ENCODE results near the gene BCDIN3D. TPM values are rescaled to one million over a fixed set of nuclear protein-coding genes. Genes with fewer than 3 reads are reported as not detected.

Gene BCDIN3D
- total RNA-seq, 2 donors from 2014 or later: 3.3 to 3.7 TPM

DNA sequence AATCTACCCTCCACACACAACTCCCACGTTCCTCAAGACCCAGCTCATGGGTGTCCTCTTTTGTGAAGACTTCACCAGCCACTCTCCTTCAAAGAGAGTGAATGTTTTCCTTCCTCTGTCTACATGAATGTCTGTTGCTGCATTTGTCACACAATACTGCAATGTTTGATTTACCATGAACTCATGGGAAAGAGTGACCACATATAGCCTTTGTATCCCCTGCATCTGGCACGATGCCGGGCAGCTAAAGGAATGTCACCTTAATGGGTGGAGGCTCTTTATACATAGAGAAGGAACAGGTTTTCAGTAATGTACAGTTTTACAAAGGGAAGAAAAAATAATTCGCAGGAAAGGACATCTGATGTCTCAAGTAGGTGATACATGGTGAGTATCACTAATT is 12.1 kb upstream of the BCDIN3D start:
- TF ChIP-seq, protein P1, sequence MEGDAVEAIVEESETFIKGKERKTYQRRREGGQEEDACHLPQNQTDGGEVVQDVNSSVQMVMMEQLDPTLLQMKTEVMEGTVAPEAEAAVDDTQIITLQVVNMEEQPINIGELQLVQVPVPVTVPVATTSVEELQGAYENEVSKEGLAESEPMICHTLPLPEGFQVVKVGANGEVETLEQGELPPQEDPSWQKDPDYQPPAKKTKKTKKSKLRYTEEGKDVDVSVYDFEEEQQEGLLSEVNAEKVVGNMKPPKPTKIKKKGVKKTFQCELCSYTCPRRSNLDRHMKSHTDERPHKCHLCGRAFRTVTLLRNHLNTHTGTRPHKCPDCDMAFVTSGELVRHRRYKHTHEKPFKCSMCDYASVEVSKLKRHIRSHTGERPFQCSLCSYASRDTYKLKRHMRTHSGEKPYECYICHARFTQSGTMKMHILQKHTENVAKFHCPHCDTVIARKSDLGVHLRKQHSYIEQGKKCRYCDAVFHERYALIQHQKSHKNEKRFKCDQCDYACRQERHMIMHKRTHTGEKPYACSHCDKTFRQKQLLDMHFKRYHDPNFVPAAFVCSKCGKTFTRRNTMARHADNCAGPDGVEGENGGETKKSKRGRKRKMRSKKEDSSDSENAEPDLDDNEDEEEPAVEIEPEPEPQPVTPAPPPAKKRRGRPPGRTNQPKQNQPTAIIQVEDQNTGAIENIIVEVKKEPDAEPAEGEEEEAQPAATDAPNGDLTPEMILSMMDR (IDR thresholded peaks at IDR 0.05): no peak
- Histone ChIP-seq H3K9ac (ENCODE audit: low read depth in 2 of 2, low read length in 2 of 2) (no peak overlapping the region), H3K4me1 (no peaks in the 10 kb centered on the region), H3K36me3 (no peaks in the 10 kb centered on the region), H3K27me3 (no peaks in the 10 kb centered on the region), H3K9me3 (no peaks in the 10 kb centered on the region), H3K4me3 (no peak overlapping the region), H3K27ac (no peak overlapping the region)
- intact Hi-C loops (cut with DNase I): no loop called here
- DNase-seq: no peak

DNA sequence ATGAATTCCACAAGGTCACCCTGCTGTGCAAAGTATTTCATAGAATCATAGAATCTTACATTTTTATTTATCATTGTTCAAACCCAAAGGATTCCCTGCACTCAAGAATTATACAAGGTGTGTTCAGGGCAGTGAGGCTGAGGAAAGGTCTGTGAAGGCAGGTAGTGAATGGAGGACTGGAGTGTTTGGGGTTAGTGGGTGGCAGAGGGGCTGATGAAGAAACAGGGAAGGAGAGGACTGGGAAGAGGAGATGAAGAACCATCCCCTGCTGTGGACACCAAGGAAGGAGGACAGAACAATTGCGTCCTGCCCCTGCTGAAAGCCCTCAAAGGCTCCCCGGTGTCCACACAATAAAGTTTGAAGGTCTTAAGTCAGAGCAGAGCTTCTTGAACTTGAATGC is 10.8 kb upstream of the BCDIN3D start:
- intact Hi-C loops (cut with DNase I): no loop called here
- H3K4me3 ChIP-seq: no peak overlapping the region
- TF ChIP-seq, protein P1 (IDR thresholded peaks at IDR 0.05): no peak
- no peak for DNase-seq
- H3K9ac ChIP-seq (ENCODE audit: low read depth in 2 of 2, low read length in 2 of 2): no peak overlapping the region
- no peaks in the 10 kb centered on the region for H3K4me1 ChIP-seq
- no peaks in the 10 kb centered on the region for H3K36me3 ChIP-seq
- no peak overlapping the region for H3K27ac ChIP-seq
- no peaks in the 10 kb centered on the region for H3K27me3 ChIP-seq
- no peaks in the 10 kb centered on the region for H3K9me3 ChIP-seq

DNA sequence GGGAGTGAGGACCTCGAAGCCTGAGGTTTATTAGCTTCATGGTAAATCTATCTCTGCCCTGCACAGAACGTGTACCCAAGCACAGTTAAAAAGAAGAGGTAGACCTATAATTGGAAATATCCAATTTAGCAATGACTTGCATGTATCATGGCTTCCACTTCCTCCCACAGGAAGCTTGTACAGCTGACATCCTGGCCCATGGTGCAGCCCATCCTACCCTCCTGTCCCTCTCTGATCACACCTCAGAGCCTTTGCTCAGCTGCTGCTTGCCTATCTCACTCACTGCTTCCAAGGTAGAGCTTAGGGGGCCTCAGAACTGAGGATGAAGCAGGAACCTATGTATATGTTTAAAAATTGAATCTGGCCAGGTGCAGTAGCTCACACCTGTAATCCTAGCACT is 4.3 kb upstream of the BCDIN3D start:
- no peaks in the 10 kb centered on the region for H3K9me3 ChIP-seq
- intact Hi-C loops (cut with DNase I): no loop called here
- TF ChIP-seq, protein P1 (IDR thresholded peaks at IDR 0.05): no peak
- no peaks in the 10 kb centered on the region for H3K27me3 ChIP-seq
- no peak for DNase-seq
- no peak overlapping the region for H3K4me3 ChIP-seq
- no peaks in the 10 kb centered on the region for H3K4me1 ChIP-seq
- H3K9ac ChIP-seq (ENCODE audit: low read depth in 2 of 2, low read length in 2 of 2): no peak overlapping the region
- no peak overlapping the region for H3K27ac ChIP-seq
- H3K36me3 ChIP-seq: no peaks in the 10 kb centered on the region

DNA sequence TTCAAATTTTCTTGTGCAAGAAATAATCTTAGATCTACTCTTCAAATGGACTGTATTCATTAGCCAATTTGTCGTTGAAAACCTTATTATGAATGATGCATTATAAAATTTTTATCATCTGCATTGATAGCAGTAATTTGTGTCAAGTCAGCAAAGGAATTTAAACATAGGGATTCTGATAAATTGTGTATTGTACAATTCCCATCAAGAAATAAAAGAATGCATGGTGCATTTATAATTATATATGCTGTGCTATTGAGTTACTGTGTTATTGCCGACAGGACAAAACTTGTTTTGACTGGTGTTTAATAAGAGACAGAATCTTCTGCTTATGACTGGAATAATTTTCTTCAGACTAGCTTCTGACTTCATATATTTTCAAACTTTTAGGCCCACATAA is 3.1 kb upstream of the BCDIN3D start:
- TF ChIP-seq, protein P1 (IDR thresholded peaks at IDR 0.05): no peak
- Histone ChIP-seq H3K36me3 (no peaks in the 10 kb centered on the region), H3K27me3 (no peaks in the 10 kb centered on the region), H3K9ac (ENCODE audit: low read depth in 2 of 2, low read length in 2 of 2) (no peak overlapping the region), H3K4me3 (no peak overlapping the region), H3K27ac (no peak overlapping the region), H3K9me3 (no peaks in the 10 kb centered on the region), H3K4me1 (peaks cover 5% of the 10 kb centered on the region)
- no peak for DNase-seq
- intact Hi-C loops (cut with DNase I): no loop called here

DNA sequence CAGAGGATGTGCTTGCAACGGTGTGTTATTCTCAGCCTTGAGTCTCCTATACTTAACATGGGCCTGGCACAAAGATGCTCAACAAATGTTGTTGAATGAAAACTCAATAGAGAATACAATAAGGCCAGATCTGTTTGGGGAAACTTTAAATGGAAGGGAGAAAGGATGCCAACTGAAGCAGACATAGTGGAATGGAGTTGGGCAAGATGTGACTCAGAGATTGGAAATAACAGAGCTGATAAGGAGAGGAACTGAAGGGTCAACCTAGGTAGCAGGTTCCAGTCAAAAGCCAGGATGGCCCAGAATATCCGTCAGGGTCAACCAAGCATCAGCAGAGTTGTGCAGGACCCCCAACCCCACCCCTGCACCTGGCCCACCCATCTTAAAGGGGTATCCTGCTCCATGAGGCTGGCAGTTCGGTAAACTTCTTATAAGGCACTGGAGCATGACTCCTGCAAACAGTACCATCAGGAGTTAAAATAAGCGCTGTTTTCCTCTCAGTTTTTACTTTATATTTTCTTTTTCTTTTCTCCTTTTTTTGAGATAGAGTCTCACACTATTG is 1.1 kb upstream of the BCDIN3D start:
- Histone ChIP-seq H3K4me1 (peaks cover 5% of the 10 kb centered on the region), H3K36me3 (no peaks in the 10 kb centered on the region), H3K27me3 (no peaks in the 10 kb centered on the region), H3K9ac (ENCODE audit: low read depth in 2 of 2, low read length in 2 of 2) (no peak overlapping the region), H3K27ac (no peak overlapping the region), H3K4me3 (no peak overlapping the region), H3K9me3 (no peaks in the 10 kb centered on the region)
- DNase-seq: no peak
- intact Hi-C loops (cut with DNase I): no loop called here
- TF ChIP-seq, protein P1 (IDR thresholded peaks at IDR 0.05): no peak
